ENCODE data around the gene HRCT1. TPM values are rescaled to one million over a fixed set of nuclear protein-coding genes. Genes with fewer than 3 reads are reported as not detected.

Gene HRCT1
- total and polyA plus RNA-seq, 3 donors from 2014 or later = 2.5 to 7.1 (median 6.5) TPM

DNA sequence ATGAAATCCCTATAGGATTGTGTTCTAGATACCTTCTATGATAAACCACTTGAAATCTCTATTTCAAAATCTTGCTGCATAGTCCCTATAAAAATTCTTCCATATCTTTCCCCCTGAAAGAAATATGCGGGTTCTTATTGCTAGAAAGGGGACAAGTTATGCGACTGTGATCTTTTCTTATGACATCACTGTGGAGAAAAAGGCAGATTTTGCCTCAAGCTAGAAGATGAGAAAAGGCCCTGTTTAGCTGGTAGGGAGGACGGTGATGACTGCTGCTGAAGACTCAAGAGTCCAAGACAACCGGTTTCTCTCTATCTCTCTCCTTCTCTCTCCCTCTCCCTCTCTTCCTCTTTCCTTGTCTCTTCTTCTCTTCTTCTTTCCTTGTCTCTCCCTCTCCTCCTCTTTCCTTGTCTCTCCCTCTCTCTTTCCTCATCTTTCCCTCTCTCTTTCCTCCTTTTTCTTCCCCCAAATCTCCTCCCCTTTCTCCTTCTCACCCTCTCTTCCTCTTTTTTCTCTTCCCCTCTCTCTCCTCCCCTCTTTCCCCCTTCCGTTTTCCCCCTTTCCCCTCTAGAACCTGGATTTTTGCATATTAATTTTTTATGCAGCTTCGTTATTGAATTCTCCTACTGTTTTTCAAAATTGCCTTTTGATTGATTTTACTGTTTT, 46.7 kb downstream of the HRCT1 start:
- TF ChIP-seq, protein P1, sequence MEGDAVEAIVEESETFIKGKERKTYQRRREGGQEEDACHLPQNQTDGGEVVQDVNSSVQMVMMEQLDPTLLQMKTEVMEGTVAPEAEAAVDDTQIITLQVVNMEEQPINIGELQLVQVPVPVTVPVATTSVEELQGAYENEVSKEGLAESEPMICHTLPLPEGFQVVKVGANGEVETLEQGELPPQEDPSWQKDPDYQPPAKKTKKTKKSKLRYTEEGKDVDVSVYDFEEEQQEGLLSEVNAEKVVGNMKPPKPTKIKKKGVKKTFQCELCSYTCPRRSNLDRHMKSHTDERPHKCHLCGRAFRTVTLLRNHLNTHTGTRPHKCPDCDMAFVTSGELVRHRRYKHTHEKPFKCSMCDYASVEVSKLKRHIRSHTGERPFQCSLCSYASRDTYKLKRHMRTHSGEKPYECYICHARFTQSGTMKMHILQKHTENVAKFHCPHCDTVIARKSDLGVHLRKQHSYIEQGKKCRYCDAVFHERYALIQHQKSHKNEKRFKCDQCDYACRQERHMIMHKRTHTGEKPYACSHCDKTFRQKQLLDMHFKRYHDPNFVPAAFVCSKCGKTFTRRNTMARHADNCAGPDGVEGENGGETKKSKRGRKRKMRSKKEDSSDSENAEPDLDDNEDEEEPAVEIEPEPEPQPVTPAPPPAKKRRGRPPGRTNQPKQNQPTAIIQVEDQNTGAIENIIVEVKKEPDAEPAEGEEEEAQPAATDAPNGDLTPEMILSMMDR (IDR thresholded peaks at IDR 0.05) = no peak
- TF ChIP-seq POLR2A (IDR thresholded peaks at IDR 0.05) = no peak
- intact Hi-C loops (cut with DNase I; ENCODE audit: low total_unique reads) = loop anchor here (10.0 kb wide), 2 partner anchors 52 to 232 kb away; no protein-coding TSS in a partner anchor
- DNase-seq = no peak
- H3K36me3 ChIP-seq (ENCODE audit: low read depth, missing control alignments) = no peaks in the 10 kb centered on the region
- WGBS, 2 donors = 82 to 89% methylated on average over 6 of the region's 6 CpGs
- H3K4me3 ChIP-seq = no peak overlapping the region
- no peaks in the 10 kb centered on the region for H3K9me3 ChIP-seq
- no peaks in the 10 kb centered on the region for H3K4me1 ChIP-seq
- H3K27ac ChIP-seq = no peak overlapping the region
- H3K27me3 ChIP-seq = no peaks in the 10 kb centered on the region

DNA sequence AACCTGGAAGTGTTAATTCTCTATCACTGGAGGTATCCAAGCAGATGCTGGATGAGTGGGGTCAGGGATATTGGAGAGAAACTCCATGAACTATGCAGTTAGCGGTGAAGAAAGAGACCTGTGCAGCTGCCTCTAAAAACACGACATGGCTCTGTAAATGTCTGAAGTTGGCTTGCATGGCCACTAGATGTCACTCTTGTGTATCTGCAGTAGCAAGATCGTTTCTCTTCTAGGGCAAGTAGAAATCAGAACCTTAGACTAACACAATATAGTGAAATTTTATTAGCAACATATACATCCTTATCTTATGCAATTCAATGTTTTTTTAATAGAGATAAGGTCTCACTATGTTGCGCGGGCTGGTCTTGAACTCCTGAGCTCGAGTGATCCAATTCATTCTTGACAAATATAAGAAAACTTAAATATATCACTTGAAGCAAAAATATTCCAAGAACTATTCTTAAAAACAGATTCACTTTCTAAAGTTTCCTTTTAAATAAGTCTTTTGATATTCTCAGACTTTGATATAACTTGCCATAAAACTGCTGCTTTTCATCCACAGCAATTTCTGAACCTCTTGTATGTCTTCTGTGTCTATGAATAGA, 49.0 kb downstream of the HRCT1 start:
- no peak overlapping the region for H3K27ac ChIP-seq
- H3K27me3 ChIP-seq = no peaks in the 10 kb centered on the region
- no peak for TF ChIP-seq POLR2A (IDR thresholded peaks at IDR 0.05)
- TF ChIP-seq, protein P1 (IDR thresholded peaks at IDR 0.05) = peak; percentile 29 to 75 (median 69)
- no peaks in the 10 kb centered on the region for H3K4me1 ChIP-seq
- no peaks in the 10 kb centered on the region for H3K36me3 ChIP-seq (ENCODE audit: low read depth, missing control alignments)
- intact Hi-C loops (cut with DNase I; ENCODE audit: low total_unique reads) = loop anchor here (10.0 kb wide), 2 partner anchors 50 to 230 kb away; no protein-coding TSS in a partner anchor
- no peaks in the 10 kb centered on the region for H3K9me3 ChIP-seq
- H3K4me3 ChIP-seq = no peak overlapping the region
- WGBS, 2 donors = 14 to 27% methylated on average over 6 of the region's 6 CpGs
- peak; percentile 74 for DNase-seq

GRCh38 chr9:35956651-35957050, 50.6 kb downstream of the HRCT1 start:
- no peak for DNase-seq
- H3K4me1 ChIP-seq = no peaks in the 10 kb centered on the region
- WGBS, 2 donors = 77 to 89% methylated on average over 5 of the region's 5 CpGs
- H3K36me3 ChIP-seq (ENCODE audit: low read depth, missing control alignments) = no peaks in the 10 kb centered on the region
- no peak overlapping the region for H3K27ac ChIP-seq
- no peaks in the 10 kb centered on the region for H3K27me3 ChIP-seq
- intact Hi-C loops (cut with DNase I; ENCODE audit: low total_unique reads) = loop anchor here (10.0 kb wide), 2 partner anchors 48 to 228 kb away; no protein-coding TSS in a partner anchor
- H3K4me3 ChIP-seq = no peak overlapping the region
- H3K9me3 ChIP-seq = no peaks in the 10 kb centered on the region
- no peak for TF ChIP-seq POLR2A (IDR thresholded peaks at IDR 0.05)
- TF ChIP-seq, protein P1 (IDR thresholded peaks at IDR 0.05) = no peak

Other genes with a start within 250 kb of the HRCT1 start
- over 10,000 TPM in 1 of 2 donors, 1,000 to 10,000 TPM in 1; 4,421 to 15,053 TPM for gene RMRP, start 248.2 kb upstream of the HRCT1 start, total RNA-seq
- not detected for gene RMRP, start 248.2 kb upstream of the HRCT1 start, polyA plus RNA-seq (ENCODE audit: insufficient read depth, low read depth, low replicate concordance)
- gene CCDC107, start 247.9 kb upstream of the HRCT1 start, total RNA-seq = 10 to 100 TPM; 13.4 to 19.0 TPM
- 17.2 TPM for gene CCDC107, start 247.9 kb upstream of the HRCT1 start, polyA plus RNA-seq (ENCODE audit: insufficient read depth, low read depth, low replicate concordance)
- gene ARHGEF39, start 241.0 kb upstream of the HRCT1 start, total RNA-seq = 1 to 10 TPM; 2.2 to 6.5 TPM
- 7.0 TPM for gene ARHGEF39, start 241.0 kb upstream of the HRCT1 start, polyA plus RNA-seq (ENCODE audit: insufficient read depth, low read depth, low replicate concordance)
- gene CA9, start 232.3 kb upstream of the HRCT1 start, total RNA-seq = 10 to 100 TPM; 11.0 to 36.8 TPM
- gene CA9, start 232.3 kb upstream of the HRCT1 start, polyA plus RNA-seq (ENCODE audit: insufficient read depth, low read depth, low replicate concordance) = 50.5 TPM
- 100 to 1,000 TPM; 182 to 211 TPM for gene TPM2, start 216.3 kb upstream of the HRCT1 start, total RNA-seq
- 369 TPM for gene TPM2, start 216.3 kb upstream of the HRCT1 start, polyA plus RNA-seq (ENCODE audit: insufficient read depth, low read depth, low replicate concordance)
- gene TLN1, start 174.0 kb upstream of the HRCT1 start, total RNA-seq = 100 to 1,000 TPM; 134 to 201 TPM
- 171 TPM for gene TLN1, start 174.0 kb upstream of the HRCT1 start, polyA plus RNA-seq (ENCODE audit: insufficient read depth, low read depth, low replicate concordance)
- 10 to 100 TPM; 51.2 to 63.1 TPM for gene CREB3, start 173.5 kb upstream of the HRCT1 start, total RNA-seq
- gene CREB3, start 173.5 kb upstream of the HRCT1 start, polyA plus RNA-seq (ENCODE audit: insufficient read depth, low read depth, low replicate concordance) = 85.0 TPM
- 10 to 100 TPM; 66.5 to 77.1 TPM for gene GBA2, start 157.0 kb upstream of the HRCT1 start, total RNA-seq
- 51.3 TPM for gene GBA2, start 157.0 kb upstream of the HRCT1 start, polyA plus RNA-seq (ENCODE audit: insufficient read depth, low read depth, low replicate concordance)
- gene RGP1, start 156.9 kb upstream of the HRCT1 start, total RNA-seq = 10 to 100 TPM; 21.1 to 21.4 TPM
- gene RGP1, start 156.9 kb upstream of the HRCT1 start, polyA plus RNA-seq (ENCODE audit: insufficient read depth, low read depth, low replicate concordance) = 23.9 TPM
- 1 to 10 TPM in 1 of 2 donors, not detected in 1; 1.7 TPM for gene MSMP, start 151.9 kb upstream of the HRCT1 start, total RNA-seq
- gene MSMP, start 151.9 kb upstream of the HRCT1 start, polyA plus RNA-seq (ENCODE audit: insufficient read depth, low read depth, low replicate concordance) = 1.9 TPM
- gene NPR2, start 114.6 kb upstream of the HRCT1 start, total RNA-seq = 10 to 100 TPM; 16.1 to 23.4 TPM
- gene NPR2, start 114.6 kb upstream of the HRCT1 start, polyA plus RNA-seq (ENCODE audit: insufficient read depth, low read depth, low replicate concordance) = 18.5 TPM
- 10 to 100 TPM; 18.9 to 27.0 TPM for gene SPAG8, start 93.9 kb upstream of the HRCT1 start, total RNA-seq
- gene SPAG8, start 93.9 kb upstream of the HRCT1 start, polyA plus RNA-seq (ENCODE audit: insufficient read depth, low read depth, low replicate concordance) = 81.5 TPM
- 10 to 100 TPM; 36.1 to 36.9 TPM for gene HINT2, start 91.2 kb upstream of the HRCT1 start, total RNA-seq
- 55.1 TPM for gene HINT2, start 91.2 kb upstream of the HRCT1 start, polyA plus RNA-seq (ENCODE audit: insufficient read depth, low read depth, low replicate concordance)
- 1 to 10 TPM; 4.2 to 7.2 TPM for gene FAM221B, start 77.5 kb upstream of the HRCT1 start, total RNA-seq
- 17.1 TPM for gene FAM221B, start 77.5 kb upstream of the HRCT1 start, polyA plus RNA-seq (ENCODE audit: insufficient read depth, low read depth, low replicate concordance)
- gene TMEM8B, start 77.0 kb upstream of the HRCT1 start, total RNA-seq = 10 to 100 TPM; 22.2 to 24.5 TPM
- gene TMEM8B, start 77.0 kb upstream of the HRCT1 start, polyA plus RNA-seq (ENCODE audit: insufficient read depth, low read depth, low replicate concordance) = 24.6 TPM
- gene OR13J1, start 35.8 kb upstream of the HRCT1 start, total RNA-seq = not detected
- gene OR13J1, start 35.8 kb upstream of the HRCT1 start, polyA plus RNA-seq (ENCODE audit: insufficient read depth, low read depth, low replicate concordance) = not detected
- 10 to 100 TPM; 56.9 to 69.8 TPM for gene SPAAR, start 3.3 kb downstream of the HRCT1 start, total RNA-seq
- 15.0 TPM for gene SPAAR, start 3.3 kb downstream of the HRCT1 start, polyA plus RNA-seq (ENCODE audit: insufficient read depth, low read depth, low replicate concordance)
- not detected for gene OR2S2, start 52.0 kb downstream of the HRCT1 start, total RNA-seq
- not detected for gene OR2S2, start 52.0 kb downstream of the HRCT1 start, polyA plus RNA-seq (ENCODE audit: insufficient read depth, low read depth, low replicate concordance)
- 10 to 100 TPM; 10.1 to 15.4 TPM for gene RECK, start 130.7 kb downstream of the HRCT1 start, total RNA-seq
- 17.6 TPM for gene RECK, start 130.7 kb downstream of the HRCT1 start, polyA plus RNA-seq (ENCODE audit: insufficient read depth, low read depth, low replicate concordance)
- 1 to 10 TPM; 3.5 to 3.9 TPM for gene GLIPR2, start 230.5 kb downstream of the HRCT1 start, total RNA-seq
- gene GLIPR2, start 230.5 kb downstream of the HRCT1 start, polyA plus RNA-seq (ENCODE audit: insufficient read depth, low read depth, low replicate concordance) = 19.6 TPM

All from testis (tissue), 3 donors.